ENCODE results near the gene DMGDH.

GRCh38 chr5:78993165-78993564 is 76.3 kb downstream of the DMGDH start:
- TF ChIP-seq POLR2A (IDR thresholded peaks at IDR 0.05; ENCODE audit: low read length) (no peak), GATA1 (IDR thresholded peaks at IDR 0.05; ENCODE audit: low read depth, low read length) (no peak)

Data from erythroblast (primary cell).